ENCODE data around the gene TAGLN2.

TAGLN2 gene

GRCh38 chr1:159943278-159943640 is 18.0 kb upstream of the TAGLN2 start:
- no peak for TF ChIP-seq CTCF (IDR thresholded peaks at IDR 0.05; ENCODE audit: low read depth, low read length)
- no peak overlapping the region for H3K4me3 ChIP-seq (ENCODE audit: low read depth, low read length)

- H3K4me3 ChIP-seq (ENCODE audit: low read depth, low read length): no peak overlapping the region
- no peak for TF ChIP-seq CTCF (IDR thresholded peaks at IDR 0.05; ENCODE audit: low read depth, low read length)
Measured at GRCh38 chr1:159942632-159943277, 17.4 kb upstream of the TAGLN2 start.

GRCh38 chr1:159941591-159942560 is 16.6 kb upstream of the TAGLN2 start:
- no peak for TF ChIP-seq CTCF (IDR thresholded peaks at IDR 0.05; ENCODE audit: low read depth, low read length)
- H3K4me3 ChIP-seq (ENCODE audit: low read depth, low read length): no peak overlapping the region

GRCh38 chr1:159941141-159941540 is 15.8 kb upstream of the TAGLN2 start:
- no peak overlapping the region for H3K4me3 ChIP-seq (ENCODE audit: low read depth, low read length)
- TF ChIP-seq CTCF (IDR thresholded peaks at IDR 0.05; ENCODE audit: low read depth, low read length): no peak

- no peak for TF ChIP-seq CTCF (IDR thresholded peaks at IDR 0.05; ENCODE audit: low read depth, low read length)
- H3K4me3 ChIP-seq (ENCODE audit: low read depth, low read length): no peak overlapping the region
Measured at GRCh38 chr1:159940006-159940620, 14.8 kb upstream of the TAGLN2 start.

GRCh38 chr1:159939678-159940002 is 14.3 kb upstream of the TAGLN2 start:
- no peak for TF ChIP-seq CTCF (IDR thresholded peaks at IDR 0.05; ENCODE audit: low read depth, low read length)
- no peak overlapping the region for H3K4me3 ChIP-seq (ENCODE audit: low read depth, low read length)

All from WI38 (cell line).